Measurements from ENCODE around the gene PHRF1.

PHRF1 gene

GRCh38 chr11:625636-626268 lies 49.5 kb downstream of the PHRF1 start:
- no peak for DNase-seq (ENCODE audit: extremely low read depth in 1 of 2, low read depth in 1 of 2)

GRCh38 chr11:626475-627307 lies 50.4 kb downstream of the PHRF1 start, which contains the start of gene SCT:
Gene SCT, minus strand, starts transcription at chr11:627181. Its CDS starts 38 bp downstream, at chr11:627143.
- no peak for DNase-seq (ENCODE audit: extremely low read depth in 1 of 2, low read depth in 1 of 2)

GRCh38 chr11:627308-627576 lies 51.0 kb downstream of the PHRF1 start:
- DNase-seq (ENCODE audit: extremely low read depth in 1 of 2, low read depth in 1 of 2), result no peak

- no peak for DNase-seq (ENCODE audit: extremely low read depth in 1 of 2, low read depth in 1 of 2)
These were observed 51.8 kb downstream of the PHRF1 start for GRCh38 chr11:628056-628455.

- DNase-seq (ENCODE audit: extremely low read depth in 1 of 2, low read depth in 1 of 2), result no peak
These were observed 52.9 kb downstream of the PHRF1 start for GRCh38 chr11:629237-629583.

- no peak for DNase-seq (ENCODE audit: extremely low read depth in 1 of 2, low read depth in 1 of 2)
These were observed 54.6 kb downstream of the PHRF1 start for GRCh38 chr11:630871-631270.

- no peak for DNase-seq (ENCODE audit: extremely low read depth in 1 of 2, low read depth in 1 of 2)
These were observed 59.8 kb downstream of the PHRF1 start for GRCh38 chr11:635945-636510.

GRCh38 chr11:636511-637332 lies 60.5 kb downstream of the PHRF1 start, which contains the start of gene DRD4:
Gene DRD4, plus strand, starts transcription at chr11:637269. Its CDS starts 36 bp downstream, at chr11:637305.
- no peak for DNase-seq (ENCODE audit: extremely low read depth in 1 of 2, low read depth in 1 of 2)

- no peak for DNase-seq (ENCODE audit: extremely low read depth in 1 of 2, low read depth in 1 of 2)
These were observed 61.0 kb downstream of the PHRF1 start for GRCh38 chr11:637333-637592.

GRCh38 chr11:637593-638521 lies 61.6 kb downstream of the PHRF1 start:
- no peak for DNase-seq (ENCODE audit: extremely low read depth in 1 of 2, low read depth in 1 of 2)

GRCh38 chr11:638631-639331 lies 62.5 kb downstream of the PHRF1 start:
- DNase-seq (ENCODE audit: extremely low read depth in 1 of 2, low read depth in 1 of 2), result no peak

GRCh38 chr11:639332-639955 lies 63.2 kb downstream of the PHRF1 start:
- DNase-seq (ENCODE audit: extremely low read depth in 1 of 2, low read depth in 1 of 2), result no peak

- no peak for DNase-seq (ENCODE audit: extremely low read depth in 1 of 2, low read depth in 1 of 2)
These were observed 63.9 kb downstream of the PHRF1 start for GRCh38 chr11:640021-640706.

GRCh38 chr11:641806-642370 lies 65.6 kb downstream of the PHRF1 start:
- DNase-seq (ENCODE audit: extremely low read depth in 1 of 2, low read depth in 1 of 2), result no peak

- DNase-seq (ENCODE audit: extremely low read depth in 1 of 2, low read depth in 1 of 2), result no peak
These were observed 67.1 kb downstream of the PHRF1 start for GRCh38 chr11:643366-643765.

- DNase-seq (ENCODE audit: extremely low read depth in 1 of 2, low read depth in 1 of 2), result no peak
These were observed 67.8 kb downstream of the PHRF1 start for GRCh38 chr11:643849-644738.

GRCh38 chr11:645536-645935 lies 69.3 kb downstream of the PHRF1 start:
- no peak for DNase-seq (ENCODE audit: extremely low read depth in 1 of 2, low read depth in 1 of 2)

GRCh38 chr11:646214-646613 lies 69.9 kb downstream of the PHRF1 start:
- no peak for DNase-seq (ENCODE audit: extremely low read depth in 1 of 2, low read depth in 1 of 2)
